Measurements from ENCODE around the gene NUDT1.

GRCh38 chr7:2198760-2199159 is 43.3 kb upstream of the NUDT1 start:
- no peak for TF ChIP-seq CTCF (conservative IDR thresholded peaks at IDR 0.05; ENCODE audit: low read length)
- no peak for TF ChIP-seq EZH2phosphoT487 (IDR thresholded peaks at IDR 0.05; ENCODE audit: borderline replicate concordance, low read depth, low read length)
